HEK293 (cell line): Measurements from ENCODE around the gene OBP2A.

Experiments
- CTCF ChIA-PET: fragments of 350-600 bp; formaldehyde crosslinking; extraction: SDS; loops from one replicate; lab custom pipeline; 2021; ENCODE audit warnings: antibody characterized with exemption; lab: Yijun Ruan, JAX
- POLR2A ChIA-PET: fragments of 300-600 bp; formaldehyde crosslinking; extraction: SDS; loops from one replicate; lab custom pipeline; 2020; ENCODE audit warnings: antibody characterized with exemption, inconsistent platforms; lab: Yijun Ruan, JAX
- H3K27ac ChIP-seq: fragments of 200-500 bp; sonication (Bioruptor generic); 2 replicates; pipeline ENCODE4 v1.5.1; 2014; ENCODE audit warnings: low read depth, low read length, control low read depth, inconsistent platforms; ENCODE audit errors: extremely low read depth
- H3K36me3 ChIP-seq, 2 experiments: fragments of 200-500 bp in 1 of 2; sonication (Bioruptor generic) in 1 of 2; 1 replicate in 1 of 2; 2 replicates in 1 of 2; pipeline ENCODE4 v1.5.1; 2014 to 2017; ENCODE audit warnings: inconsistent platforms in 2 of 2, low read length in 2 of 2; ENCODE audit not compliant: control insufficient read depth in 2 of 2, insufficient read depth in 1 of 2
- H3K4me1 ChIP-seq: fragments of 200-500 bp; sonication (Bioruptor generic); 2 replicates; pipeline ENCODE4 v1.5.1; 2014; ENCODE audit warnings: mild to moderate bottlenecking, low read length, inconsistent platforms; ENCODE audit not compliant: control insufficient read depth, insufficient read depth
- H3K4me3 ChIP-seq: 2 replicates; pipeline ENCODE4 v1.5.1; 2011; ENCODE audit warnings: low read depth, mild to moderate bottlenecking, control low read depth, low read length, moderate library complexity
- H3K9me3 ChIP-seq: fragments of 200-500 bp; sonication (Bioruptor generic); 2 replicates; pipeline ENCODE4 v1.5.1; 2014; ENCODE audit warnings: low read depth, low read length, inconsistent platforms; ENCODE audit not compliant: control insufficient read depth, insufficient read depth
- GFI1B ChIP-seq: fragments of 450-650 bp; formaldehyde crosslinking; IDR thresholded peaks from 2 replicates; pipeline ENCODE4 v1.5.1; 2016; ENCODE audit warnings: missing biosample characterization, missing genetic modification characterization
- ZNF146 ChIP-seq: fragments of 450-650 bp; formaldehyde crosslinking; IDR thresholded peaks from 2 replicates; pipeline ENCODE4 v1.5.1; 2016; ENCODE audit warnings: missing biosample characterization, missing genetic modification characterization
- ZNF416 ChIP-seq: fragments of 450-650 bp; formaldehyde crosslinking; IDR thresholded peaks from 2 replicates; pipeline ENCODE4 v1.5.1; 2016; ENCODE audit warnings: missing biosample characterization, missing genetic modification characterization
- ZNF530 ChIP-seq: fragments of 450-650 bp; formaldehyde crosslinking; IDR thresholded peaks from 2 replicates; pipeline ENCODE4 v1.5.1; 2016; ENCODE audit warnings: low read depth, missing biosample characterization, missing genetic modification characterization
- ZNF600 ChIP-seq: fragments of 450-650 bp; formaldehyde crosslinking; IDR thresholded peaks from 2 replicates; pipeline ENCODE4 v1.5.1; 2016; ENCODE audit warnings: missing biosample characterization, missing genetic modification characterization
- TF ChIP-seq, protein P1 (sequence below): fragments of 450-650 bp; formaldehyde crosslinking; IDR thresholded peaks from 2 replicates; pipeline ENCODE4 v1.5.1; 2016; ENCODE audit warnings: missing biosample characterization, missing genetic modification characterization
- TF ChIP-seq, protein P2 (sequence below): fragments of 450-650 bp; formaldehyde crosslinking; IDR thresholded peaks from 2 replicates; pipeline ENCODE4 v1.5.1; 2017; ENCODE audit warnings: missing biosample characterization, mild to moderate bottlenecking, missing genetic modification characterization, moderate library complexity
- TF ChIP-seq, protein P3 (sequence below): fragments of 450-650 bp; formaldehyde crosslinking; IDR thresholded peaks from 2 replicates; pipeline ENCODE4 v1.5.1; 2016; ENCODE audit warnings: missing biosample characterization, missing genetic modification characterization

OBP2A gene

GRCh38 chr9:135596211-135596610 lies 50.3 kb downstream of the OBP2A start:
- Histone ChIP-seq H3K27ac (no peak overlapping the region), H3K36me3 (no peaks in the 10 kb centered on the region), H3K4me1 (no peaks in the 10 kb centered on the region), H3K9me3 (no peaks in the 10 kb centered on the region), H3K4me3 (no peak overlapping the region)
- TF ChIP-seq, protein P1, sequence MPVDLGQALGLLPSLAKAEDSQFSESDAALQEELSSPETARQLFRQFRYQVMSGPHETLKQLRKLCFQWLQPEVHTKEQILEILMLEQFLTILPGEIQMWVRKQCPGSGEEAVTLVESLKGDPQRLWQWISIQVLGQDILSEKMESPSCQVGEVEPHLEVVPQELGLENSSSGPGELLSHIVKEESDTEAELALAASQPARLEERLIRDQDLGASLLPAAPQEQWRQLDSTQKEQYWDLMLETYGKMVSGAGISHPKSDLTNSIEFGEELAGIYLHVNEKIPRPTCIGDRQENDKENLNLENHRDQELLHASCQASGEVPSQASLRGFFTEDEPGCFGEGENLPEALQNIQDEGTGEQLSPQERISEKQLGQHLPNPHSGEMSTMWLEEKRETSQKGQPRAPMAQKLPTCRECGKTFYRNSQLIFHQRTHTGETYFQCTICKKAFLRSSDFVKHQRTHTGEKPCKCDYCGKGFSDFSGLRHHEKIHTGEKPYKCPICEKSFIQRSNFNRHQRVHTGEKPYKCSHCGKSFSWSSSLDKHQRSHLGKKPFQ (tag by site-specific recombination) = no peak
- no peak for TF ChIP-seq GFI1B (tag by site-specific recombination)
- TF ChIP-seq, protein P2, sequence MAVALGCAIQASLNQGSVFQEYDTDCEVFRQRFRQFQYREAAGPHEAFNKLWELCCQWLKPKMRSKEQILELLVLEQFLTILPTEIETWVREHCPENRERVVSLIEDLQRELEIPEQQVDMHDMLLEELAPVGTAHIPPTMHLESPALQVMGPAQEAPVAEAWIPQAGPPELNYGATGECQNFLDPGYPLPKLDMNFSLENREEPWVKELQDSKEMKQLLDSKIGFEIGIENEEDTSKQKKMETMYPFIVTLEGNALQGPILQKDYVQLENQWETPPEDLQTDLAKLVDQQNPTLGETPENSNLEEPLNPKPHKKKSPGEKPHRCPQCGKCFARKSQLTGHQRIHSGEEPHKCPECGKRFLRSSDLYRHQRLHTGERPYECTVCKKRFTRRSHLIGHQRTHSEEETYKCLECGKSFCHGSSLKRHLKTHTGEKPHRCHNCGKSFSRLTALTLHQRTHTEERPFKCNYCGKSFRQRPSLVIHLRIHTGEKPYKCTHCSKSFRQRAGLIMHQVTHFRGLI = no peak
- no peak for TF ChIP-seq ZNF530 (tag by site-specific recombination)
- TF ChIP-seq, protein P3, sequence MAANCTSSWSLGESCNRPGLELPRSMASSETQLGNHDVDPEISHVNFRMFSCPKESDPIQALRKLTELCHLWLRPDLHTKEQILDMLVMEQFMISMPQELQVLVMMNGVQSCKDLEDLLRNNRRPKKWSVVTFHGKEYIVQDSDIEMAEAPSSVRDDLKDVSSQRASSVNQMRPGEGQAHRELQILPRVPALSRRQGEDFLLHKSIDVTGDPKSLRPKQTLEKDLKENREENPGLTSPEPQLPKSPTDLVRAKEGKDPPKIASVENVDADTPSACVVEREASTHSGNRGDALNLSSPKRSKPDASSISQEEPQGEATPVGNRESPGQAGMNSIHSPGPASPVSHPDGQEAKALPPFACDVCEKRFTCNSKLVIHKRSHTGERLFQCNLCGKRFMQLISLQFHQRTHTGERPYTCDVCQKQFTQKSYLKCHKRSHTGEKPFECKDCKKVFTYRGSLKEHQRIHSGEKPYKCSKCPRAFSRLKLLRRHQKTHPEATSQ (tag by site-specific recombination) = no peak
- no peak for TF ChIP-seq ZNF600 (tag by site-specific recombination)
- no peak for TF ChIP-seq ZNF146 (tag by site-specific recombination)
- no peak for TF ChIP-seq ZNF416
- POLR2A ChIA-PET = no interaction called here
- CTCF ChIA-PET = interaction anchor here (0.5 to 0.6 kb wide), 3 partner anchors 12 to 542 kb away, joined by 3 read pairs; no protein-coding TSS in a partner anchor
